Left forelimb (tissue), 1 donor: Measurements from ENCODE around the gene CHST11.
"Not testable (repeated sequence)": the region's sequence is repeated elsewhere in the genome, so short reads cannot be mapped to it uniquely, and the experiment has no call there.

Source experiments
- DNase-seq: peaks from one replicate; pipeline ENCODE4 v3.0.0-alpha.2; 2018; ENCODE audit warnings: low spot score

The CHST11 gene

GRCh38 chr12:104506676-104507401 lies 50.1 kb downstream of the CHST11 start:
- DNase-seq = no peak

GRCh38 chr12:104507672-104508071 lies 50.9 kb downstream of the CHST11 start:
- no peak for DNase-seq

GRCh38 chr12:104508752-104509446 lies 52.2 kb downstream of the CHST11 start:
- no peak for DNase-seq

DNA sequence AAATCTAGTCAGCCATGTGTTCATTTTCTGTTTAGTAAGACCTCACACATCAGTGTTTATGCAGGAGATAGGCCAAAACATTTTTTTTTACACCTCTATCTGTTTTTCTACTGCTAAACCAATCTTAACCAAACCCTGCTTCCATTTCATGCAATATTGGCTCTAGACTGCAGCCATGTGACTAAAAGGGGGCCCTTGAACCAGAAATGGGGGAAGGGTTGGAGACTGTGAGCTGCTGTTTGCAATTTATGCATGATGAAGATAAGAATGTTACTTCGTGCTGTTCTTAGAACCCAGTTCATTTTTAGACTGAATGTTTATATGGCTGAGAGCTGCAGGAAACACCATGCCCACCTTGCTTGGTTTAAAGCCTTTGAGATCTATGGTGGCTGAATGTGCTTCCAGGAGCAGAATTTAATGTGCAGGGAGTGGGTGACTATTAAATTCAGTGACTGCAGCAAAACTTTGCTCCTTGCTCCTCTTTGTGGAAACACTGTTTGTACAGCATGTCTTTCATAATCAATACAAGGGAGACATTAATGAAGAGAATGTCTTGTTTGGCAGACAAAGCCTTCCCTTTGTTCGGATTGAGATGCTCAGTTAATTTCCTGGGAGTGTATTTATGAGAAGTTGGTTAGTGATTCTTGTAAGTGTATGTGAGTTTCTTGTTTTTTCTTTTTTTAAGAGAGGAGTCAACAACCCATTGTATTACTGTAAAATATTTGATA lies 53.6 kb downstream of the CHST11 start:
- no peak for DNase-seq

- no peak for DNase-seq
Measured at GRCh38 chr12:104510873-104511440, 54.2 kb downstream of the CHST11 start.

DNA sequence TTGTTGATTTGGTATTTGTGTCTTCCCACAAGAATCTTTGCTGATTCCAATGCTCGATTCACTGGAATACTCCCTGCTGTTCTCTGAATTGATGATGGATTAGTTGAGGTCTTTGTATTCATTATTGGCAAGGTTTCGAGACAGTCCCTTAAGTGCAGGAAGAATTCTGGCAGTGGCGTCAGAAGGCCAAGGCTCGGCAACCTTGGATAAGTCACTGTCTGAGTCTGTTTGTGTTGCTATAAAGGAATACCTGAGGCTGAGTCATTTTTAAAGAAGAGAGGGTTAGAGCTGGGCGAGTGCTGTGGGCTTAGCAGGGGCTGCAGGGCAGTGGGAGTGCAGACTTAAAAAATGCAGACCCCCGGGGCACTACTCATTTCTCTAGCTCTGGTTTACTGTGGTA lies 56.9 kb downstream of the CHST11 start:
- no peak for DNase-seq

DNA sequence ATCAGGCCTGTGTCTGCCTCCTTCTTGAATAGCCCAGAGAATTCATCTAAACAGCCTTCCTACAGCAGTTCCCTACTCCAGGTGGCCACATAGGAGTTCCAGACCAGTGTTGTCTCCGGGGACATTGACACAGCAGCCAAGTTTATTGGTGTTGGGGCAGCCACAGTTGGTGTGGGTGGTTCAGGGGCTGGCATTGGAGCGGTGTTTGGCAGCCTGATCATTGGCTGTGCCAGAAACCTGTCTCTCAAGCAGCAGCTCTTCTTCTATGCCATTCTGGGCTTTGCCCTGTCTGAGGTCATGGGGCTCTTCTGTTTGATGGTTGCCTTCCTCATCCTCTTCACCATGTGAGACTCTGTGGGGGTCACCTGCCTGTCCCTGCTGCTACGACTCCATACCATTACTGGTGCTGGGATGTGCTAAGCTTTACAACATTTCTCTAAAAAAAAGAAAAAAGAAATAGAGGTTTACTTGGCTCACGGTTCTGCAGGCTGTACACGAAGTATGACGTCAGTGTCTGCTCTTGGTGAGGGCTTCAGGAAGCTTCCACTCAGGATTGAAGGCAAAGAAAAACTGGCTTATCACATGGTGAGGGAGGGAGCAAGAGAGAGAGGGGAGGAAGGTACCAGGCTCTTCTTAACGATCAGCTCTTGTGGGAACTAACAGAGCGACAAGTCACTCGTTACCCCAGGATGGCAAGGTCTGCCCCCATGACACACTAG lies 57.5 kb downstream of the CHST11 start:
- no peak for DNase-seq

GRCh38 chr12:104515899-104516298 lies 59.2 kb downstream of the CHST11 start:
- DNase-seq = no peak

GRCh38 chr12:104516821-104517220 lies 60.1 kb downstream of the CHST11 start:
- no peak for DNase-seq

DNA sequence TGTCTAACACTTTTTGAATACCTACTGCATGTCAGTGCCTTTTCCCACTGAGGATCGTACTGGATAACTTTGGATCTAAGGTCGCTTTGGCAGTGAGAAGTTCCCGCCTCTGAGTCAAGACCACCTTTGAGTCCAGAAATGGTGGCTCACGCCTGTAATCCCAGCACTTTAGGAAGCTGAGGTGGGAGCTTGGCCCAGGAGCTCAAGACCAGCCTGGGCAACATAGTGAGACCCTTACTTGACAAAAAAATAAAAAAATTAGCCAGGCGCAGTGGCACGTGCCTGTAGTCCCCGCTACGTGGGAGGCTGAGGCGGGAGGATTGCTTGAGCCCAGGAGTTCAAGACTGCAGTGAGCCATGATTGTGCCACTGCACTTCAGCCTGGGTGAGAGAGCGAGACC lies 61.1 kb downstream of the CHST11 start:
- DNase-seq = no peak

- no peak for DNase-seq
Measured at GRCh38 chr12:104519190-104520019, 62.7 kb downstream of the CHST11 start.

DNA sequence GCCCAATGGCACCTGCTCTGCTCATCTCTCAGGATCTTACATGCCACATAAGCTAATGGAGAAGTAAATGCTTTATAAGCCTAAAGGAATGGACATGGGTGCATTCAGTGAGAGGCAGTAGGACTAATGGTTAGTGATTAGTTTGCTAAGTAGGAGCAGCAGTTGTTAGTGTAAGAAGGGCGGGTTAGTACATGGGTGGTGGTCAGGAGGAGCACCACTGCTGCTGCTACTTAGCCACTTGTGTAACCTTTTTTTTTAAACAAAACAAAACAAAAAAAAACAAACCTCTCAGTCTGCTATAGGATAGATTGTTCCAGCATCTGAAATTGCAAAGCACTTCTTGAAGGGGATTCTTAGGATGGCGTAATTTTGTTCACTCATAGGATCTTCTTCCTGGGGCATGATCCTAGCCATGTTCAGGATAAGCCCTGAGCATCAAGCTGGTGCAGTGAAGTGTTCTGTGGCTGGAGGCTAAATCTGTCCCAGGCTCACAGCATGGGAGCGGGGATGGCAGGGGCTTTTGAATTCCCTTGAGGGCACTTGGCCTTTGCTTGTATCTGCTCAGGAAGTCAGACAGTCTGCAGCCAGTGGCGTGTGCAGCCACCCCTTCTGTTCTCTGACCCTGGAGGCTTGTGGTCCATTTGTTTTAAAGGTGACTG lies 63.6 kb downstream of the CHST11 start:
- no peak for DNase-seq

DNA sequence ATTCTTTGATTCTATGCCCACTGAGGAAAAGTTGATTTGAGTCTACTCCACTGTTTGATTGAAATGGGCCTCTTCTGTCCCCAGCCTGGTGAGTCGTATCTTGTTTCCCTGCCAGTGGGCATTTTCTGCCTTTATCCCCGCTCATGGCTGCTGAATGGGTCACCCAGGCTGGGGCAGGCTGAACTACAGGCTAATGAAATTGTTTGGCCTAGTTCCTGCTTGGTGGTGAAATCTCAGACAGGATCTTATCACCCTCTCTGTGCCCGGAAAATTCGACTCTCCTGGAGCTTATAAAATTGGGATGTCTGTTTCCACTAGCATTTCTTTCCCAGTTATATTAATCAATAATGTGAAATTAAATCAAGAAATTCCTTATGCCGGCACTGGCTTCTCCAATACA lies 65.0 kb downstream of the CHST11 start:
- no peak for DNase-seq

DNA sequence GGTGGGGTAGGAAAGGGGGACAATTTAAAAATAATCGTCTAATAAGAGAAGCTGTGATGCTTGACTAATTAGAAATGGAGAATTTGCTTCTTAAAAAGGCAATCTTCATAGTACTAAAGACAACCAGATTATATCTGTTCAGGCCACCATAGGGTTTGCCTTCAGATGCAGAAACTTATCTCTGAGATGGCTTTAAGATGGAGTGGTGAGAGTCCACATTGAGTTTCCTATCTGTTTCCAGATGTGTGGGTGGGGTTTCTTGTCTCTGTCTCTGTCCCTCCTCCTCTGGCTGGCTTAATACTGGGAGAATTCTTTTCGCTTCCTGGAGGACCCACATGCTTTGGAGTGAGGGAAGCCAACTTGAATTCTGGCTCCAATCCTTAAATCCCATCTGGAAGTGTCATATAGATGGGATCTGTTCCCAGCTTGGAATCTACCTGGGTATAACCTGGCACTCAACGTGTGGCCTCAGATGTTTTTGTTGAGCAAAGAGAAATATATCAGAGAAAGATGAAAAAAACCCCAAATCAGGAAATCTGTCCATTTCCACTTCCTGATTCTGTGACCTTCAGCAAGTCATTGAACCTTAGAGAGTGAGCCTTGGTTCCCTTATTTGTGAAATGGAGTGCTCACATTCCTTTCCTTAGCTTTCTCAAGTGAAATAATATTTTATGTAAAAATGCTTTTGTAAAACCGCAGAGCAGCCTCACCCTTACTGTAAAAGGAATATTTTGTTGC lies 66.4 kb downstream of the CHST11 start:
- no peak for DNase-seq

DNA sequence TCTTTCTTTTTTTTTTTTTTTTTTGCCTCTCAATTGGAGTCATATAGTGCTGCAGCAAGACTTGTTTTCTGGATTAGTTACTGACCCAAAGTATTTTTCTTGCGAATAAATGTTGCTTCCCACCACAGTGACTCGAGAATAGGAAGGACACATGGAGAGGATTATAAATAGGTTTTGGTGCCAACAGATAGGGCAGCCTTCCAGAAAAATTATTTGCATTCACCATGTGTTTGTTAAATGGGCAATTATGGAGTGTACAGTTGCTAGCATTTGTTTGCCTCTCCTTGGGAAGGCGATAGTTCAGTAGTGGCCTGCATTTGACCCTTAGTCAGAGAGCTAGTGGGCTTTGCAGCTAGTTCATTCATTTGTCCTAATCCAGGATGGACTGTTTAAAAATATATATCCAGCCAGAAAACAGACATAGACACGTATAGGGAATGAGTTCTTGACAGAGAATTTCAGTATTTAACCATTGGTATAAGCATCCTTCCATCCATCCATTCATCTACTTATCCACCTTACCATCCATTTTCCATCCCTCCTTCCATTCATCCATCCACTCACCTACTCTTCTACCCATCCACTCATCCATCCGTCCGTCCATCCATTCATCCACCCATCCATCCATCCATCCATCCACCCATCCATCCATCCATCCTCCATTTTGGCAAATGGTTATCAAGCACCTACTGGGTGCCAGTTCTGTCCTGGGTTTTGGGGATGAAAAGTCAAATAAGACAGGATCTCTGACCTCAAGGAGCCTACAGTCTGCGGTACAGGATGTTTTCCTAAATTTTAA lies 67.5 kb downstream of the CHST11 start:
- DNase-seq = no peak

- DNase-seq = no peak
Measured at GRCh38 chr12:104526320-104526719, 69.6 kb downstream of the CHST11 start.

DNA sequence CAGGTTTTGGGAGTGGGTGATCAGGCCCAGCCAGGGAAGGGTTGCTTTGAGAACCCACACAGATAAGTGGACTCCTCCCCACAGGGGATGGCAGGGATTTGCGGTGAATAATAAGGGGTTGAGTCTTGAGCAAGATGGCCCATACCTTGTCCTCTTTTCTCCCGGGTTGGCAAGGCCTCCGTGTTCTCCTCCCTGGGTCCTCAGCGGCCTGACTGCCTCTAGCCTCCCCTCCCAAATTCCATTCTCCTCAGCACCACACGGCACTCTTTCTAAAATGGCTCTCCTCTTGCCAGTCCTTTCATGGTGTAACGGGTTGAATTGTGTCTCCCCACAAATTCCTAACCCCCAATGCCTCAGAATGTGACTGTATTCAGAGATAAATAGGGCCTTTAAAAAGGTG lies 70.0 kb downstream of the CHST11 start:
- no peak for DNase-seq

DNA sequence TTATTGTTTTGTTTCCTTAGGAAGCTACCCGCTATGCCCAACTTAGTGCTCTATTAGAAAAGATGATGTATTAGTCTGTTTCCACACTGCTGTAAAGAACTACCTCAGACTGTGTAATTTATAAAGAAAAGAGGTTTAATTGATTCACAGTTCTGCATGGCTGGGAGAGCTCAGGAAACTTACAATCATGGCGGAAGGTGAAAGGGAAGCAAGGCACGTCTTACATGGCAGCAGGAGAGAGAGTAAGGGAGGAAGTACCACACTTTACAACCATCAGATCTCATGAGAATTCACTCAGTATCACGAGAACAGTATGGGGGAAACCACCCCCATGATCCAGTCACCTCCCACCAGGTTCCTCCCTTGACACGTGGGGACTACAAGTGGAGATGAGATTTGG lies 70.9 kb downstream of the CHST11 start:
- DNase-seq = not testable (repeated sequence)
